ENCODE data around the gene KIR3DL3. TPM values are rescaled to one million over a fixed set of nuclear protein-coding genes. Genes with fewer than 3 reads are reported as not detected.
"Not testable (repeated sequence)": the region's sequence is repeated elsewhere in the genome, so short reads cannot be mapped to it uniquely, and the experiment has no call there.

The KIR3DL3 gene
- total RNA-seq, 1 experiment from 2014 or later = not detected

DNA sequence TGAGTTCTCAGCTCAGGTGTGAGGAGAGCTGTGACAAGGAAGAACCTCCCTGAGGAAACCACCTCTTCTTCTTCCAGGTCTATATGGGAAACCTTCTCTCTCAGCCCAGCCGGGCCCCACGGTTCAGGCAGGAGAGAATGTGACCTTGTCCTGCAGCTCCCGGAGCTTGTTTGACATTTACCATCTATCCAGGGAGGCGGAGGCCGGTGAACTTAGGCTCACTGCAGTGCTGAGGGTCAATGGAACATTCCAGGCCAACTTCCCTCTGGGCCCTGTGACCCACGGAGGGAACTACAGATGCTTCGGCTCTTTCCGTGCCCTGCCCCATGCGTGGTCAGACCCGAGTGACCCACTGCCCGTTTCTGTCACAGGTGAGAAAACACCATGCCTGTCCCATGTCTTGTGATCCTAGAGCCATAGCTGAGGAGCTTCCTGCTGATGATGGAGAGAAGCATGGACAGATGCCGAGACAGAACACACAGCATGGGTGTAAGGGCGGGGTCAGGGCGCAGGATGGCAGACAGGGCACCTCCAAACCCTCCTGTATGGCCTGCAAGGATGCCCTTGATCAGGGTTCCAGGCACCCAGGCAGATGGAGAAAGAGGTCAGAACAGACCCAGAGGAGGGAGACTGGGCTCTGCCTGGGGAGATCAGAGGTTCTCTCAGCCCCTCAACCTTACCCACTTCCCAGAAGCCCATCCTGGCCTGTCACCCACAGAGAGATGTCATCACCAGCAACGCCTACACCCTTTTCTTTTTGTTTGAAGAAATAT is 5.4 kb downstream of the KIR3DL3 start:
- DNase-seq (ENCODE audit: low read depth) = no peak

- no peak for DNase-seq (ENCODE audit: low read depth)
Measured at GRCh38 chr19:54731191-54731590, 6.9 kb downstream of the KIR3DL3 start.

DNA sequence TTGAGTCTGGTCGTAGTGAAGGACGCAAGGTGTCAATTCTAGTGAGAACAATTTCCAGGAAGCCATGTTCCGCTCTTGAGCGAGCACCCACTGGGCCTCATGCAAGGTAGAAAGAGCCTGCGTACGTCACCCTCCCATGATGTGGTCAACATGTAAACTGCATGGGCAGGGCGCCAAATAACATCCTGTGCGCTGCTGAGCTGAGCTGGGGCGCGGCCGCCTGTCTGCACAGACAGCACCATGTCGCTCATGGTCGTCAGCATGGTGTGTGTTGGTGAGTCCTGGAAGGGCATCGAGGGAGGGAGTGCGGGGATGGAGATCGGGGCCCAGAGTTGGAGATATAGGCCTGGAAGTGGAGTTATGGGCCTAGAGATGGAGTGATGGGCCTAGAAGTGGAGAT is 14.1 kb downstream of the KIR3DL3 start, which contains the start of gene KIR2DL3:
KIR2DL3 (plus strand) TSS at position 208 of the 400 bp plus-strand sequence; CDS start at position 241, 33 bp downstream.
- DNase-seq (ENCODE audit: low read depth) = not testable (repeated sequence)

- DNase-seq (ENCODE audit: low read depth) = no peak
Measured at GRCh38 chr19:54738715-54739114, 14.5 kb downstream of the KIR3DL3 start.

GRCh38 chr19:54739587-54740497 is 15.6 kb downstream of the KIR3DL3 start:
- DNase-seq (ENCODE audit: low read depth) = no peak

DNA sequence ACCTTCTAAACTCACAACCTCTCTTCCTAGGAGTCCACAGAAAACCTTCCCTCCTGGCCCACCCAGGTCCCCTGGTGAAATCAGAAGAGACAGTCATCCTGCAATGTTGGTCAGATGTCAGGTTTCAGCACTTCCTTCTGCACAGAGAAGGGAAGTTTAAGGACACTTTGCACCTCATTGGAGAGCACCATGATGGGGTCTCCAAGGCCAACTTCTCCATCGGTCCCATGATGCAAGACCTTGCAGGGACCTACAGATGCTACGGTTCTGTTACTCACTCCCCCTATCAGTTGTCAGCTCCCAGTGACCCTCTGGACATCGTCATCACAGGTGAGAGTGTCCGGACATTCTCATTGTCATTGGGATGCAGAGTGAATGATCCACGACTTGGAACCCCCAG is 17.7 kb downstream of the KIR3DL3 start:
- DNase-seq (ENCODE audit: low read depth) = not testable (repeated sequence)

GRCh38 chr19:54744080-54744479 is 19.8 kb downstream of the KIR3DL3 start:
- not testable (repeated sequence) for DNase-seq (ENCODE audit: low read depth)

DNA sequence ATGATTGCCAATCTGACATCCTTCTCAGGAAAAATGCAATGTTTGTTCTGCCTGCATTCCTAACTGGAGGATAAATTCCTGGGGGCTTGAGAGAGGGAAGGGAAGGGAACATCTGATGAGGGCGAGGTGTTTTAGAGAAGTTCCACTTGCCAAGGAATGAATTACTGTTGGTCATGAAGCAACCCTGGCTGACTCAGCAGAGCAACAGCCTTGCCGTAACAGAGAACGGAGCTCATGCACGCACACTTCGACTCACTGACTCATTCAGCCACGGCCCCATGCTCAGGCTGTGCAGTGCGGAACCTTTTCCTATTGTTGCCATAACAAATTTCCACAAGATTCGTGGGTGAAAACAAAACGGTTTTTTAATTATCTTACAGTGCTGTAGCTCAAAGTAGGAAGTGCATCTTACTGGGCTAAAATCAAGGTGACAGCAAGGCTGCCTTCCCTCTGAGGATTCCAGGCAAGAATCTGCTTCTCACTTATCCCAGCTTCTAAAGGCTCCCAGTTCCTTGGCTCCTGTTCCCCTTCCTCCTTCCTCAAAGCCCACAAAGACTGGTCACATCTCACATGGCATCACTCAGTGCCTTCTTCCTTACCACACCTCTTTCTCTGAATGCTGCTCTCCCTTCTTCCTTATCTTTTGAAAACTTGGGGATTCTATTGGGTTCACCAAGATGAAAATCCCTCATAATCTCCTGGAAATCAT is 23.5 kb downstream of the KIR3DL3 start:
- DNase-seq (ENCODE audit: low read depth) = not testable (repeated sequence)

GRCh38 chr19:54750276-54750675 is 26.0 kb downstream of the KIR3DL3 start:
- not testable (repeated sequence) for DNase-seq (ENCODE audit: low read depth)

DNA sequence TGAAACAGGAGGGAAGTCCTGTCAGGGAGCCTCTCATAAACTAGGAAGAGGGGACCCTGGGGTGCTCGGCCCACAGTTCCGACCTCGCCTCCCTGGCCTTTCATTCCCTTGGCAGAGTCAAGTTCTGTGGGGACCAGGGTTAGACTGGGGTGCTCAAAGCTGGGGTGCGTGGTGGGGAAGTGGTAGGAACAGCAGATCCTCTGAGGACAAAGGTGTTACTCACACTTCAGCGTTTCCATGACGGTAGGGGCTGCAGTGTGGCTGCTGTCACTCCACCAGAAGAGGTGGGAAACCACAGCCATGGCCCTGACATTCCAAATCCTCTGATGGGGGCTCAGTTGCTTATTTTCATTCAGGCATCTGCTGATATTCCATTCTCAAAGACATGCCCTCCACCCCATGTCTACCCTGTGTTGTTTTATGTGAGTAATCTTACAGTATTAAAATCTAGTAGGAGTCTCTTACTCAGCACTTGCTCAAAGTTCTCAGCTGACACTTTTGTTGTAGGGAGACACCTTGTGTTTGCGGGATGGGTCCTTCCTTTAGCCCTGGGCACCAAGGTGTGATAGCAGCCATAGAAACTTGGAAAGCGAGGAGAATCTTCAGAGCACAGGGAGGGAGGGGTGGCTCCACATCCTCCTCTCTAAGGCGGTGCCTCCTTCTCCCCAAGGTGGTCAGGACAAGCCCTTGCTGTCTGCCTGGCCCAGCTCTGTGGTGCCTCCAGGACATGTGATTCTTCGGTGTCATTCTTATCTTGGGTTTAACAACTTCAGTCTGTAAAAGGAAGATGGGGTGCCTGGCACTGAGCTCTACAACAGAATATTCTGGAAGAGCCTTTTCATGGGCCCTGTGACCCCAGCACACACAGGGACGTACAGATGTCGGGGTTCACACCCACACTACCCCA is 32.2 kb downstream of the KIR3DL3 start:
- not testable (repeated sequence) for DNase-seq (ENCODE audit: low read depth)

- DNase-seq (ENCODE audit: low read depth) = not testable (repeated sequence)
Measured at GRCh38 chr19:54758577-54758976, 34.3 kb downstream of the KIR3DL3 start.

- DNase-seq (ENCODE audit: low read depth) = peak; percentile 1
Measured at GRCh38 chr19:54764219-54764618, 40.0 kb downstream of the KIR3DL3 start.

GRCh38 chr19:54766464-54766863 is 42.2 kb downstream of the KIR3DL3 start:
- not testable (repeated sequence) for DNase-seq (ENCODE audit: low read depth)

GRCh38 chr19:54769646-54770045 is 45.4 kb downstream of the KIR3DL3 start, which contains the start of gene KIR2DL1:
KIR2DL1 (plus strand) TSS chr19:54769793; CDS start chr19:54769851, 58 bp downstream.
- not testable (repeated sequence) for DNase-seq (ENCODE audit: low read depth)

DNA sequence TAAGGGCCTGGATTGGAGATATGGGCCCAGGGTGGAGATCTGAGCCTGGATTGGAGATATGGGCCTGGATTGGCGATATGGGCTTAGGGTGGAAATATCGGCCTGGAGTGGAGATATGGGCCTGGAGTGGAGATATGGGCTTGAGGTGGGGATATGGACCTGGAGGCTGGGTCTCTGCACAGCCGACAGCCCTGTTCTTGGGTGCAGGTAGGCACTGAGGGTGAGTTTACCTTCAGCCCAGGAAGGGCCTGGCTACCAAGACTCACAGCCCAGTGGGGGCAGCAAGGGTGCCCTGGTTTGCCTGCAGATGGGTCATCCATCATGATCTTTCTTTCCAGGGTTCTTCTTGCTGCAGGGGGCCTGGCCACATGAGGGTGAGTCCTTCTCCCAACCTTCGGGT is 46.3 kb downstream of the KIR3DL3 start:
- DNase-seq (ENCODE audit: low read depth) = not testable (repeated sequence)

DNA sequence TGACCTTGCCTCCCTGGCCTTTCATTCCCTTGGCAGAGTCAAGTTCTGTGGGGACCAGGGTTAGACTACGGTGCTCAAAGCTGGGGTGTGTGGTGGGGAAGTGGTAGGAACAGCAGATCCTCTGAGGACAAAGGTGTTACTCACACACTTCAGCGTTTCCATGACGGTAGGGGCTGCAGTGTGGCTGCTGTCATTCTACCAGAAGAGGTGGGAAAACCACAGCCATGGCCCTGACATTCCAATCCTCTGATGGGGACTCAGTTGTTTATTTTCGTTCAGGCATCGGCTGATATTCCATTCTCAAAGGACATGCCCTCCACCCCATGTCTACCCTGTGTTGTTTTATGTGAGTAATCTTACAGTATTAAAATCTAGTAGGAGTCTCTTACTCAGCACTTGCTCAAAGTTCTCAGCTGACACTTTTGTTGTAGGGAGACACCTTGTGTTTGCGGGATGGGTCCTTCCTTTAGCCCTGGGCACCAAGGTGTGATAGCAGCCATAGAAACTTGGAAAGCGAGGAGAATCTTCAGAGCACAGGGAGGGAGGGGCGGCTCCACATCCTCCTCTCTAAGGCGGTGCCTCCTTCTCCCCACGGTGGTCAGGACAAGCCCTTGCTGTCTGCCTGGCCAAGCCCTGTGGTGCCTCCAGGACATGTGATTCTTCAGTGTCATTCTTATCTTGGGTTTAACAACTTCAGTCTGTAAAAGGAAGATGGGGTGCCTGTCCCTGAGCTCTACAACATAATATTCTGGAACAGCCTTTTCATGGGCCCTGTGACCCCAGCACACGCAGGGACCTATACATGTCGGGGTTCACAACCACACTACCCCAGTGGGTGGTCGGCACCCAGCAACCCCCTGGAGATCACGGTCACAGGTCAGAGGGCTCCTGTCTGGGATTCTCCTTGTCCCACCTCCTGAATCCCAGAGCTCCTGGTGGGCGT is 47.0 kb downstream of the KIR3DL3 start:
- not testable (repeated sequence) for DNase-seq (ENCODE audit: low read depth)

DNA sequence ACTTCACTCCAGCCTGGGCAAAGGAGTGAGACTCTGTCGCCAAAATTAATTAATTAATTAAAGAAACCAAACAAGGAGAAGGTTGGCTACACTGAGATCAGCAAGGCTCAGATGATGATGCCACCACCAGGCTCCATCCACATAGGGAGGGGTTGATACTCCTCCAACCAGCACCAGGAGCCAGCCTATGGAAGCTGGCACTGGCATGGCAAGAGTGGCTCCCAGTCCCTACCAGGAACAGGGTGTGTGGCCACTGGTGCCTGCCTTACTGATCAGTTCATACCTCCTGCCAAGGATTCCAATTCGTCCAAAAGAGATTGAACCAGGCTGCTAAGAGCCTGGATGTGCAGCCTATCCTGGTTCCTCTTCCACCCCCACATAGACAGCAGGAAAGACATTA is 48.4 kb downstream of the KIR3DL3 start:
- DNase-seq (ENCODE audit: low read depth) = not testable (repeated sequence)

DNA sequence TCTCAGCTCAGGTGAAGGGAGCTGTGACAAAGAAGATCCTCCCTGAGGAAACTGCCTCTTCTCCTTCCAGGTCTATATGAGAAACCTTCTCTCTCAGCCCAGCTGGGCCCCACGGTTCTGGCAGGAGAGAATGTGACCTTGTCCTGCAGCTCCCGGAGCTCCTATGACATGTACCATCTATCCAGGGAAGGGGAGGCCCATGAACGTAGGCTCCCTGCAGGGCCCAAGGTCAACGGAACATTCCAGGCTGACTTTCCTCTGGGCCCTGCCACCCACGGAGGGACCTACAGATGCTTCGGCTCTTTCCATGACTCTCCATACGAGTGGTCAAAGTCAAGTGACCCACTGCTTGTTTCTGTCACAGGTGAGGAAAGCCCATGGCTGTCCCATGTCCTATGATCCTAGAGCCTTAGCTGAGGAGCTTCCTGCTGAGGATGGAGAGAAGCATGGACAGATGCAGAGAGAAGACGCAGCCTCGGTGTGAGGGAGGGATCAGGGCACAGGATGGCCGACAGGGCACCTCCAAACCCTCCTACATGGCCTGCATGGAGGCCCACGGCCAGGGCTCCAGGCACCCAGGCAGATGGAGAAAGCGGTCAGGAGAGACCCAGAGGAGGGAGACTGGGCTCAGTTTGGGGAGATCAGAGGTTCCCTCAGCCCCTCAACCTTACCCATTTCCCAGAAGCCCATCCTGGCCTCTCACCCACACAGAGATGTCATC is 51.0 kb downstream of the KIR3DL3 start:
- DNase-seq (ENCODE audit: low read depth) = not testable (repeated sequence)
